Mesothelial cell of epicardium (in vitro differentiated cells): ENCODE measurements around the gene UBXN6. TPM values are rescaled to one million over a fixed set of nuclear protein-coding genes. Genes with fewer than 3 reads are reported as not detected.

ENCODE experiments used
- DNase-seq, 2 experiments: peaks; one replicate each; pipeline ENCODE4 v3.0.0; 2021; ENCODE audit warnings: low spot score in 2 of 2; ENCODE audit not compliant: unreplicated experiment in 2 of 2
- H3K27ac Mint-ChIP-seq: 2 replicates; pipeline ENCODE4 v1.8.0; 2021; ENCODE audit warnings: mixed read lengths
- H3K27me3 Mint-ChIP-seq: 2 replicates; pipeline ENCODE4 v1.8.0; 2021; ENCODE audit warnings: low read depth, mixed read lengths
- H3K36me3 Mint-ChIP-seq: 2 replicates; pipeline ENCODE4 v1.8.0; 2021; ENCODE audit warnings: mixed read lengths
- H3K4me1 Mint-ChIP-seq: 2 replicates; pipeline ENCODE4 v1.8.0; 2021; ENCODE audit warnings: mixed read lengths
- H3K4me3 Mint-ChIP-seq: 2 replicates; pipeline ENCODE4 v1.8.0; 2021; ENCODE audit warnings: mild to moderate bottlenecking, moderate library complexity, mixed read lengths
- H3K9me3 Mint-ChIP-seq: 2 replicates; pipeline ENCODE4 v1.8.0; 2021; ENCODE audit warnings: mixed read lengths
- CTCF ChIP-seq: fragments of 200-600 bp; sonication (generic); IDR thresholded peaks from one replicate; pipeline ENCODE4 v1.5.0; 2021; ENCODE audit warnings: antibody characterized with exemption; ENCODE audit not compliant: unreplicated experiment
- total RNA-seq: library from RNA; stranded (reverse); gene quantifications from 3 replicates; pipeline ENCODE4 v1.2.1, GENCODE V29; 2021

Gene UBXN6
- total RNA-seq, 1 donor from 2014 or later: 71.0 TPM

GRCh38 chr19:4493104-4493928 is 35.7 kb upstream of the UBXN6 start:
- Mint-ChIP-seq H3K27me3 (no peaks in the 10 kb centered on the region), H3K36me3 (peaks cover 13% of the 10 kb centered on the region), H3K4me1 (no peaks in the 10 kb centered on the region), H3K27ac (no peak overlapping the region), H3K4me3 (no peak overlapping the region), H3K9me3 (no peaks in the 10 kb centered on the region)
- no peak for TF ChIP-seq CTCF
- no peak for DNase-seq

DNA sequence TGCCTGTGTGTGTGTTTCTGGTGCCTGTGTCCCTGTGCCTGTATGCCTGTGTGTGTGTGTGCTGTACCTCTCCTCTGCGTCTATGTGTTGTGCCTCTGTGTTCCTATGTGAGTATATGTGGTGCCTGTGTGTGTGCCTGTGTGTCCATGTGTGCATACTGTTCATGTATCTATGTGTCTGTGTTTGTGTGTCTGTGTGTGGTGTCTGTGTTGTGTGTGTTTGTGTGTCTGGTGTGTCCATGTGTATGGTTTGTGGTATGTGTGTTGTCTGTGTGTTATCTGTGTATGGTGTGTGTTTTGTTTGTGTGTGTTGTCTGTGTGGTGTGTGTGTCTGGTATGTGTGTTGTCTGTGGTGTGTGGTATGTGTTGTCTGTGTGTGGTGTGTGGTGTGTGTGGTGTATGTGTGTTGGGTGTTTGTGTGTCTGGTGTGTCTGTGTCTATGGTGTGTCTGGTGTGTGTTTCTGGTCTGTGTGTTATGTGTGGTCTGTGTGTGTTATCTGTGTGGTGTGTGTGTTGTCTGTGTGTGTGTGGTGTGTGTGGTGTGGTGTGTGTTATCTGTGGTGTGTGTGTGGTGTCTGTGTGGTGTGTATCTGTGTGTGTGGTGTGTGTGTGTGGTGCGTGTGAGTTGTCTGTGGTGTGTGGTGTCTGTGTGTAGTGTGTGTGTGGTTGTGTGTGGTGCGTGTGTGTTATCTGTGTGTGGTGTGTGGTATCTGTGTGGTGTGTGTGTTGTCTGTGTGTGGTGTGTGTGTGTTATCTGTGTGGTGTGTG is 34.9 kb upstream of the UBXN6 start:
- H3K4me1 Mint-ChIP-seq: no peaks in the 10 kb centered on the region
- no peak overlapping the region for H3K27ac Mint-ChIP-seq
- no peak for DNase-seq
- no peaks in the 10 kb centered on the region for H3K9me3 Mint-ChIP-seq
- H3K36me3 Mint-ChIP-seq: peaks cover 15% of the 10 kb centered on the region
- H3K27me3 Mint-ChIP-seq: no peaks in the 10 kb centered on the region
- TF ChIP-seq CTCF: no peak
- H3K4me3 Mint-ChIP-seq: no peak overlapping the region

DNA sequence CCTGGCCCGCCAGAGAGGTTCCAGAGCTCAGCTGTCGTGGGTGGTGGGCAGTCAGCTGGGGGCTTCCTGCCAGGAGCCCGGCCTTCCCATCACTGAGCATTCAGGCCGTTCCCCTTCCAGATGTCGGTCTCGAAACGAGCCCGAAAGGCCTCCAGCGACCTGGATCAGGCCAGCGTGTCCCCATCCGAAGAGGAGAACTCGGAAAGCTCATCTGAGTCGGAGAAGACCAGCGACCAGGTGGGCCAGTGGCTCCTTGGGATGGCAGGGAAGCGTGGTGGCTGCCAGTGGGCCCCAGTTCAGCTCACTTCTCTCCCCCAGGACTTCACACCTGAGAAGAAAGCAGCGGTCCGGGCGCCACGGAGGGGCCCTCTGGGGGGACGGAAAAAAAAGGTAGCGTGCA is 33.9 kb upstream of the UBXN6 start:
- Mint-ChIP-seq H3K9me3 (no peaks in the 10 kb centered on the region), H3K27me3 (no peaks in the 10 kb centered on the region), H3K4me3 (no peak overlapping the region), H3K27ac (no peak overlapping the region), H3K4me1 (no peaks in the 10 kb centered on the region), H3K36me3 (peaks cover 21% of the 10 kb centered on the region)
- no peak for DNase-seq
- no peak for TF ChIP-seq CTCF

- Mint-ChIP-seq H3K4me3 (no peak overlapping the region), H3K36me3 (peaks cover 24% of the 10 kb centered on the region), H3K9me3 (no peaks in the 10 kb centered on the region), H3K27me3 (no peaks in the 10 kb centered on the region), H3K4me1 (no peaks in the 10 kb centered on the region), H3K27ac (no peak overlapping the region)
- DNase-seq: no peak
- TF ChIP-seq CTCF: no peak
Measured at GRCh38 chr19:4488496-4488895, 30.9 kb upstream of the UBXN6 start.

GRCh38 chr19:4487572-4487971 is 30.0 kb upstream of the UBXN6 start:
- Mint-ChIP-seq H3K9me3 (no peaks in the 10 kb centered on the region), H3K27ac (no peak overlapping the region), H3K36me3 (peaks cover 26% of the 10 kb centered on the region), H3K27me3 (no peaks in the 10 kb centered on the region), H3K4me3 (no peak overlapping the region), H3K4me1 (no peaks in the 10 kb centered on the region)
- TF ChIP-seq CTCF: no peak
- DNase-seq: no peak
